Thyroid gland (tissue), 4 donors: ENCODE measurements around the gene SCMH1.

Source experiments
- POLR2A ChIP-seq, 2 donors: fragments of 450-650 bp; IDR thresholded peaks; one replicate each; pipeline ENCODE4 v1.6.1; 2017; ENCODE audit warnings: antibody characterized with exemption in 2 of 2, mild to moderate bottlenecking in 2 of 2, moderate library complexity in 1 of 2
- TF ChIP-seq, protein P1 (sequence below), 6 experiments: fragments of 200-600 bp in 3 of 6; fragments of 450-650 bp in 3 of 6; sonication (generic) in 3 of 6; IDR thresholded peaks; one replicate each; pipeline ENCODE4 v1.5.1; 2016 to 2019; ENCODE audit warnings: antibody characterized with exemption in 6 of 6, mild to moderate bottlenecking in 2 of 6, inconsistent platforms in 1 of 6, moderate library complexity in 1 of 6

DNA sequence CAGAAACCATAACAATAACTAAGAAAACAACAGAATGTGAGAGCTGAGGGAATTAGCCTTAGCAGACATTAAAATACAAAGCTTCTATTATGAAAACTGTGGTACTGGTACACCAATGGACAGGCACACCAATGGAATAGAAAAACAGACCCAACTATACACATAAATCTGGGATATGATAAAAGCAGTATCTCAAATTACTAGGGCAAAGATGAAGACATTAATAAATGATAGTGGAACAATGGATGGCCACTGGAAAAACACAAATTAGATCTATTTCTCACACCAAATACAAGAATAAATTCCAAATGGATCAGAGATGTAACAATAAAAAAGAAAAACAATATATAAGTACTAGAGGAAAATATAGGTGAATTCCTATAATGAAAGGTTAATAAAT lies 155.2 kb downstream of the SCMH1 start:
- TF ChIP-seq, protein P1, sequence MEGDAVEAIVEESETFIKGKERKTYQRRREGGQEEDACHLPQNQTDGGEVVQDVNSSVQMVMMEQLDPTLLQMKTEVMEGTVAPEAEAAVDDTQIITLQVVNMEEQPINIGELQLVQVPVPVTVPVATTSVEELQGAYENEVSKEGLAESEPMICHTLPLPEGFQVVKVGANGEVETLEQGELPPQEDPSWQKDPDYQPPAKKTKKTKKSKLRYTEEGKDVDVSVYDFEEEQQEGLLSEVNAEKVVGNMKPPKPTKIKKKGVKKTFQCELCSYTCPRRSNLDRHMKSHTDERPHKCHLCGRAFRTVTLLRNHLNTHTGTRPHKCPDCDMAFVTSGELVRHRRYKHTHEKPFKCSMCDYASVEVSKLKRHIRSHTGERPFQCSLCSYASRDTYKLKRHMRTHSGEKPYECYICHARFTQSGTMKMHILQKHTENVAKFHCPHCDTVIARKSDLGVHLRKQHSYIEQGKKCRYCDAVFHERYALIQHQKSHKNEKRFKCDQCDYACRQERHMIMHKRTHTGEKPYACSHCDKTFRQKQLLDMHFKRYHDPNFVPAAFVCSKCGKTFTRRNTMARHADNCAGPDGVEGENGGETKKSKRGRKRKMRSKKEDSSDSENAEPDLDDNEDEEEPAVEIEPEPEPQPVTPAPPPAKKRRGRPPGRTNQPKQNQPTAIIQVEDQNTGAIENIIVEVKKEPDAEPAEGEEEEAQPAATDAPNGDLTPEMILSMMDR (IDR thresholded peaks at IDR 0.05) = no peak
- TF ChIP-seq POLR2A (IDR thresholded peaks at IDR 0.05) = no peak
